Astrocyte of the hippocampus (primary cell): Measurements from ENCODE around the gene TMEM214.
A peak's percentile ranks its signal among the peaks of the same experiment; 100 is the strongest.

Source experiments
- DNase-seq: peaks from one replicate; pipeline ENCODE4 v3.0.0; 2011; ENCODE audit warnings: low read depth, low spot score

The TMEM214 gene

DNA sequence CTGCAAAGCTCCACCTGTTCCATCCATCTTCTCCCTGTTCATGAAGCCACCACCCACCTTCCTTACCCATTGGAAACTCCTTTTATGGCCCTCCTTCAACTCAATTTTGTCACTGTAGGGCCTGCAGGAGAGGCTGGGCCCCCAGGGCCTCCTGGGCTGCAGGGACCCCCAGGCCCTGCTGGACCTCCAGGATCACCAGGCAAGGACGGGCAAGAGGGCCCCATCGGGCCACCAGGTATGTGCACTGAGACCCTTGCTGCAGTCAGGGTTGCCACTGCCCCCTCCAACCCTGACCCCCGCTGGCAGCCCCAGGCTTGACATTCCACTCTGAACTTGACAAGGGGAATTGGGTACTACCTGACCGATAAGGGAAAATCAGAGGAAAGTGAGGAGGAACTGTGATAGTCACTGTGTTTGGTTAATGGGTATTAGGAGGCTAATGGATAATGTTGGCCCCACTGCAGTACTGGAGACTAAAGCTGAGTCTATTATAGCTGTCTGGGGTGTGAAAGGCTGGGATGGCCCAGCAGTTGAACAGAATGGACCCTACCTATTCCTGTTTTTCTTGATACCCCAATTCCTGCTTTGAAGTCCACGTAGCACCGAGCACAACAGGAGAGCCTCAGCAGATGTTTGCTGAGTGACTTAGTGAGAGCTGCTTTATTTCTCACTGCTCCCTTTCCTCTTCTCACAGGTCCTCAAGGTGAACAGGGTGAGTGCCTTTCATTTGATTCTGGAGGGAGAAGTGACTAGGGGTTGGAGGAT, 51.7 kb downstream of the TMEM214 start:
- DNase-seq, result no peak

DNA sequence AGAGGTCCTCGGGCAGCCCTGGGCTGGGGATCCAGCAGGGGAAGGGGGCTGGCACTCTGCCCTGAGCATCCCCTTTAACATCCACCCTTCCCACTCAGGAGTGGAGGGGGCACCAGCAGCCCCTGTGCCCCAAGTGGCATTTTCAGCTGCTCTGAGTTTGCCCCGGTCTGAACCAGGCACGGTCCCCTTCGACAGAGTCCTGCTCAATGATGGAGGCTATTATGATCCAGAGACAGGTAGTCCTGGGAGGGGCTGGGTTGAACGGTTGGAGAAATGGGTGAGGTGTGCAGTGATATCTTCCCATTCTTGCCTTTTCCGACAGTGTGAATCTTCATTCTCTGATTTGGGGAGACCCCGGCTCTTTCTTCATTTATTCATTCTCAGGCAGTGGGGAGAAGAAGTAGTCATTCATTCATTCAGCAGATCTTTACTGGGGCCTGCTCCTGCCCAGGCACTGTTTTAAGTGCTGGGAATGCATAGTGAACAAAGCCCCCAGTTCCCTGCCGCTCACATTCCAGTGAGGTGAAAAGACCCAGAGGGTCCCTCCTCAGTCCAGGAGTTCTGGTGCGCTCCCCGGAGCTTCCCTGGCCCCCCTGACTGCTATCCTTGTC, 52.4 kb downstream of the TMEM214 start:
- DNase-seq, result no peak

DNA sequence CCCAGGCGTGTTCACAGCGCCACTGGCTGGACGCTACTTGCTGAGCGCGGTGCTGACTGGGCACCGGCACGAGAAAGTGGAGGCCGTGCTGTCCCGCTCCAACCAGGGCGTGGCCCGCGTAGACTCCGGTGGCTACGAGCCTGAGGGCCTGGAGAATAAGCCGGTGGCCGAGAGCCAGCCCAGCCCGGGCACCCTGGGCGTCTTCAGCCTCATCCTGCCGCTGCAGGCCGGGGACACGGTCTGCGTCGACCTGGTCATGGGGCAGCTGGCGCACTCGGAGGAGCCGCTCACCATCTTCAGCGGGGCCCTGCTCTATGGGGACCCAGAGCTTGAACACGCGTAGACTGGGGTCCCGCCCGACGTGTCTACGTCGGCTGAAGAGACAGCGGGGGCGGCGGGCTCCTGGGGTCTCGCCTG, 52.9 kb downstream of the TMEM214 start:
- peak; percentile 87 for DNase-seq

DNA sequence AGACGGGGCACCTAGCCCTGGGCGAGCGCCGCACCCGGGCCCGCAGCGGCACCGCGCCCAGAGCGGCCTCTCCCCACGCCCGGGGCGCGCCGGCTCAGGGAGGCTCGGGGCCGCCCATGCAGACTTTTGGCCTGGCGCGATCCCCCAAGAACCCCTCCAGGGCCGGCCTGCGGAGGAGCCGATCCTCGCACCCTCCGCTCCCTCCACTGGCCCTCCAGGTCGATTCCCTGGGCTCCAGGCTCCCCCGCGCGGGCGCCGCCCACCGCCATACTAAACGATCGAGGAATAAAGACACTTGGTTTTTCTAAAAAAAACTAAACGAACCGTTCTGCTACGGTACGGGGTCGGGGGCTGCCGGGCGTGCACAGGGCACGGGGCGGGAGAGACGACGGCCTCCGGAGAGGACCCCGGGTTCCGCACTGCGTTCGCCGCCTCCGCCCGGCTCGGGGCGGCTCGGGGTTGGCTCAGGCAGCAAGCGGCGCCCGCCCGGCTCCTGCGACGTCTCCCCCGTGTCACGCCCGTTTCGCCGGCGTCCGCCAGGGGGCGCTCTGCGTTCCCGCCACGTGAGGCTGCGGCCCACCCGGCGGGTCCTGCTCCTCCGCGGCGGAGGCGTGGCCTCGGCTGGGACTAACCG, 53.4 kb downstream of the TMEM214 start:
- DNase-seq, result peak; percentile 99

DNA sequence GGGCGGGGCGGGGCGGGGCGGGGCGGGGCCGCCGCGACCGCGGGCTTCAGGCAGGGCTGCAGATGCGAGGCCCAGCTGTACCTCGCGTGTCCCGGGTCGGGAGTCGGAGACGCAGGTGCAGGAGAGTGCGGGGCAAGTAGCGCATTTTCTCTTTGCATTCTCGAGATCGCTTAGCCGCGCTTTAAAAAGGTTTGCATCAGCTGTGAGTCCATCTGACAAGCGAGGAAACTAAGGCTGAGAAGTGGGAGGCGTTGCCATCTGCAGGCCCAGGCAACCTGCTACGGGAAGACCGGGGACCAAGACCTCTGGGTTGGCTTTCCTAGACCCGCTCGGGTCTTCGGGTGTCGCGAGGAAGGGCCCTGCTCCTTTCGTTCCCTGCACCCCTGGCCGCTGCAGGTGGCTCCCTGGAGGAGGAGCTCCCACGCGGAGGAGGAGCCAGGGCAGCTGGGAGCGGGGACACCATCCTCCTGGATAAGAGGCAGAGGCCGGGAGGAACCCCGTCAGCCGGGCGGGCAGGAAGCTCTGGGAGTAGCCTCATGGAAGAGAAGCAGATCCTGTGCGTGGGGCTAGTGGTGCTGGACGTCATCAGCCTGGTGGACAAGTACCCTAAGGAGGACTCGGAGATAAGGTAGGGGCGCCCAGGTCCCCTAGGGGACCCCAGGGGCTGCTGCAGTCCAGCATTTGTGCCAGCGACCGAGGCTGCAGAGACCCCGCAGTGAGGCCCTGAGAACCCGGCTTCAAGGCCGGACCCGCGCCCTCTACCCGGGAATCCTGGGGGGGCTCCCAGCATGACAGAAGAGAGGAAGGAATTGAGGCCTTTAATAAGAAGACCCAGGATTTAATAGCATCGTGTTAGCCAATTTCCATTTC, 54.2 kb downstream of the TMEM214 start, which contains the start of gene KHK:
Gene KHK (plus strand): TSS at position 49 of the 870 bp plus-strand sequence. CDS start 488 bp downstream, at position 537.
- peak; percentile 36 for DNase-seq

DNA sequence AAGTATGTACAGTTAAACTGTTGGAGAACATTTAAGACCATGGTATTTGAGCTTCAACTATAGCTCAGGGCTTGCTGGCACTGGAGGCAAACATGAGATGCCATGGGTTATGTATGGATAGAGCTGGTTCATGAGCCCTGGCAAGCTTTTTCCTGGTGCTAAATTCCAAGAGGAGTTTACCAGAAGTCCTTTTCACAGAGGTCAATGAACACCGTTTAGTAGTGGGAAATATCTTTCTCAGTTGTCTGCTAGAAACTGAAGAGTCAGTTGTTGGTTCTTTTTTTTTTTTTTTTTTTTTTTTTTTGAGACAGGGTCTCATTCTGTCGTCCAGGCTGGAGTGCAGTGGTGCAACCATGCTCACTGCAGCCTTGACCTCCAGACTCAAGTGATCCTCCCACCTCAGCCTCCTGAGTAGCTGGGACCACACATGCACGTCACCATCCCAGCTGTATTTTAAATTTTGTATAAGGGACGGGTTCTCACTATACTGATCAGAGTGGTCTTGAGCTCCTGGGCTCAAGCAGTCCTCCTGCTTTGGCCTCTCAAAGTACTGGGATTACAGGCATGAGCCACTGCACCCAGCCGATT, 55.2 kb downstream of the TMEM214 start:
- DNase-seq, result no peak

DNA sequence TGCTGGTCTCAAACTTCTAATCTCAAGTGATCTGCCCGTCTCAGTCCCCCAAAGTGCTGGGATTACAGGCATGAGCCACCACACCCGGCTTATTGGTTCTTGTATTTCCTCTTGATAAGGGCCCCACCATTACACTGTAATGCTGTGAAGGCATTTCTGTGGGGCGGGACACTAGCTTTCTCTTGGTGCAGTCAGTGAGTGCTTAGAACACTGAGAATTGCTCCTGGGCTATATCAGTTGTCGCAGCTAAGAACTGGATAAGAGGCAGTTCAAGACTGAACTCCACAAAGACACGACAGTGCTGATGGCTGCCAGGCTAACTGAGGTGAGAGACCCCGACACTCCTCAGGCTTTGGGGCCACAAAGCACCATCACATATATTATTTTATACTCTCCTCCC, 55.9 kb downstream of the TMEM214 start:
- DNase-seq, result no peak

DNA sequence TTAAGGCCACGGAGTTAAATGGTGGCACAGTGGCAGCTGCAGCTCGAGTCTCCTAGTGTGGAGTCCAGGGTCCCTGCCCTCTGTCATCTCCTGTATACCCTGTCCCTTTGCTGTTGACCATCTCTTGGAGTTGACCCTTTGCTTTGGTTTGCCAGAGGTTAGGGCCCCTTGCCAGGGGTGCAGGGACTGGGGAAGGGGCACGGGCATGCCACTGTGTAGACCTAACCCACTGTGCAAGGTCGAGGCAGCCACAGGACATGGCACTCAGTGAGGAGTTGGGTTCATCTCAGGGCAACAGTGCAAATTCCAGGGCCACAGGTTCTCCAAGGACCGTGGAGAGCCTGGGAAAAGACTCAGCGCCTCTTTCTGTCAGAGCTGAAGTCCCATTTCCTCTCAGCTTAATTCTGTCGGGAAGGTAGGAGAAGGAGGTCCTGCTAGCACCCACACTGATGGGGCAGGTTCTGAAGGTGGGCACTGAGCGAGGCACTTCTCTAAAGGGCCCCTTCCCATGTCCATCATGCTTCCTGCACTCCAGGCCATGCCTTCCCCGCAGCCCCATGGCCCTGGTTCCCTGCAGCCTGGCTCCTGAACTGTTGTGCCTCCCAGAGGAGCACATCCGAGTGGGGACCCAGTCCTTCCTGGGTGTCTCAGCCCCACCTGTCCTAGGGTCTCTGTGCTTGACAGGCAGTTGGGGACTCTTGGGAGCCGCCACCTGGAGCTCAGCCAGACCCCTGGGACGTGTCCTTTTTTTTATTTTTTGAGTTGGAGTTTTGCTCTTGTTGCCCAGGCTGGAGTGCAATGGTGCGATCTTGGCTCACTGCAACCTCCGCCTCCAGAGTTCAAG, 56.6 kb downstream of the TMEM214 start:
- DNase-seq, result no peak
